H9 (cell line): Measurements from ENCODE around the gene CUEDC2. TPM values are rescaled to one million over a fixed set of nuclear protein-coding genes. Genes with fewer than 3 reads are reported as not detected.

Source experiments
- DNase-seq: peaks from one replicate; pipeline ENCODE4 v3.0.0-alpha.2; 2017
- H2AFZ ChIP-seq: one replicate; pipeline ENCODE4 v1.6.1; 2013; ENCODE audit warnings: mild to moderate bottlenecking, low read length, control low read depth, moderate library complexity
- H2AK5ac ChIP-seq: 2 replicates; pipeline ENCODE4 v1.6.1; 2013; ENCODE audit warnings: low read length, control low read depth, mixed read lengths; ENCODE audit not compliant: insufficient read length
- H2BK120ac ChIP-seq: one replicate; pipeline ENCODE4 v1.6.1; 2013; ENCODE audit warnings: low read depth, mild to moderate bottlenecking, low read length, control low read depth, inconsistent platforms; ENCODE audit not compliant: poor library complexity, severe bottlenecking
- H2BK12ac ChIP-seq: 2 replicates; pipeline ENCODE4 v1.6.1; 2013; ENCODE audit warnings: low read length, control low read depth, mixed read lengths, low read depth; ENCODE audit not compliant: insufficient read length
- H2BK15ac ChIP-seq: 2 replicates; pipeline ENCODE4 v1.6.1; 2013; ENCODE audit warnings: low read depth, low read length, control low read depth
- H2BK20ac ChIP-seq: one replicate; pipeline ENCODE4 v1.6.1; 2013; ENCODE audit warnings: low read depth, mild to moderate bottlenecking, low read length, control low read depth, inconsistent platforms; ENCODE audit not compliant: poor library complexity, severe bottlenecking
- H2BK5ac ChIP-seq: 2 replicates; pipeline ENCODE4 v1.6.1; 2013; ENCODE audit warnings: low read length, control low read depth, mixed read lengths; ENCODE audit not compliant: insufficient read length
- H3K14ac ChIP-seq: 2 replicates; pipeline ENCODE4 v1.6.1; 2013; ENCODE audit warnings: low read length, control low read depth; ENCODE audit not compliant: insufficient read depth
- H3K18ac ChIP-seq: 2 replicates; pipeline ENCODE4 v1.6.1; 2013; ENCODE audit warnings: low read depth, mild to moderate bottlenecking, mixed read lengths, low read length, control low read depth; ENCODE audit not compliant: insufficient read length
- H3K23ac ChIP-seq: 2 replicates; pipeline ENCODE4 v1.6.1; 2013; ENCODE audit warnings: low read length, control low read depth, mixed read lengths, low read depth; ENCODE audit not compliant: insufficient read length
- H3K23me2 ChIP-seq: 2 replicates; pipeline ENCODE4 v1.6.1; 2013; ENCODE audit warnings: low read depth, mild to moderate bottlenecking, mixed read lengths, low read length, control low read depth; ENCODE audit not compliant: insufficient read length, poor library complexity, severe bottlenecking
- H3K27ac ChIP-seq: 2 replicates; pipeline ENCODE4 v1.5.1; 2013; ENCODE audit warnings: low read length, control low read depth, mixed read lengths, low read depth; ENCODE audit not compliant: insufficient read length
- H3K27me3 ChIP-seq: 2 replicates; pipeline ENCODE4 v1.6.1; 2013; ENCODE audit warnings: low read length, control low read depth, inconsistent platforms; ENCODE audit not compliant: insufficient read depth
- H3K4ac ChIP-seq: 2 replicates; pipeline ENCODE4 v1.6.1; 2013; ENCODE audit warnings: low read depth, mild to moderate bottlenecking, control low read depth, inconsistent platforms, low read length, moderate library complexity
- H3K4me1 ChIP-seq: 2 replicates; pipeline ENCODE4 v1.6.1; 2013; ENCODE audit warnings: low read length, control low read depth, inconsistent platforms; ENCODE audit not compliant: insufficient read depth
- H3K4me2 ChIP-seq: 2 replicates; pipeline ENCODE4 v1.6.1; 2013; ENCODE audit warnings: low read length, control low read depth, mixed read lengths; ENCODE audit not compliant: insufficient read length, insufficient read depth
- H3K56ac ChIP-seq: 2 replicates; pipeline ENCODE4 v1.6.1; 2013; ENCODE audit warnings: low read depth, mild to moderate bottlenecking, mixed read lengths, low read length, control low read depth; ENCODE audit not compliant: insufficient read length
- H3K79me1 ChIP-seq: 2 replicates; pipeline ENCODE4 v1.6.1; 2013; ENCODE audit warnings: low read depth, mild to moderate bottlenecking, moderate library complexity, low read length, control low read depth, inconsistent platforms; ENCODE audit not compliant: insufficient read depth, poor library complexity, severe bottlenecking
- H3K79me2 ChIP-seq: 2 replicates; pipeline ENCODE4 v1.6.1; 2013; ENCODE audit warnings: low read length, control low read depth, inconsistent platforms; ENCODE audit not compliant: insufficient read depth
- H3K9ac ChIP-seq: 2 replicates; pipeline ENCODE4 v1.6.1; 2013; ENCODE audit warnings: low read length, control low read depth, mixed read lengths; ENCODE audit not compliant: insufficient read length; ENCODE audit errors: extremely low read depth
- H3K9me3 ChIP-seq: one replicate; pipeline ENCODE4 v1.6.1; 2013; ENCODE audit warnings: low read depth, low read length, inconsistent platforms; ENCODE audit not compliant: control insufficient read depth
- H3T11ph ChIP-seq: one replicate; pipeline ENCODE4 v1.6.1; 2013; ENCODE audit warnings: mild to moderate bottlenecking, low read length, control low read depth, inconsistent platforms
- H4K20me1 ChIP-seq: one replicate; pipeline ENCODE4 v1.6.1; 2013; ENCODE audit not compliant: control insufficient read depth, insufficient read length, insufficient read depth
- H4K5ac ChIP-seq: 2 replicates; pipeline ENCODE4 v1.6.1; 2013; ENCODE audit warnings: low read depth, mild to moderate bottlenecking, mixed read lengths, low read length, control low read depth; ENCODE audit not compliant: insufficient read length
- H4K8ac ChIP-seq: replicated peaks from 2 replicates; pipeline ENCODE4 v1.6.1; 2013; ENCODE audit warnings: low read length, control low read depth, mixed read lengths, low read depth; ENCODE audit not compliant: insufficient read length
- H4K91ac ChIP-seq: 2 replicates; pipeline ENCODE4 v1.6.1; 2013; ENCODE audit warnings: low read depth, mild to moderate bottlenecking, moderate library complexity, mixed read lengths, low read length, control low read depth; ENCODE audit not compliant: insufficient read length
- H3K27ac Mint-ChIP-seq, 3 experiments: 2 replicates in 2 of 3; 3 replicates in 1 of 3; pipeline ENCODE4 v1.8.0; 2020 to 2021; ENCODE audit warnings: mixed read lengths in 3 of 3, mild to moderate bottlenecking in 1 of 3, moderate library complexity in 1 of 3
- H3K27me3 Mint-ChIP-seq: 2 replicates; pipeline ENCODE4 v1.8.0; 2021; ENCODE audit warnings: low read depth, mild to moderate bottlenecking, moderate library complexity, mixed read lengths
- H3K36me3 Mint-ChIP-seq, 3 experiments: 2 replicates in 2 of 3; 3 replicates in 1 of 3; pipeline ENCODE4 v1.8.0; 2020 to 2021; ENCODE audit warnings: low read depth in 3 of 3, mixed read lengths in 3 of 3; ENCODE audit not compliant: insufficient read depth in 1 of 3
- H3K4me1 Mint-ChIP-seq, 2 experiments: 2 replicates each; pipeline ENCODE4 v1.8.0; 2020; ENCODE audit warnings: mixed read lengths in 2 of 2
- H3K4me3 Mint-ChIP-seq, 2 experiments: 2 replicates in 1 of 2; 3 replicates in 1 of 2; pipeline ENCODE4 v1.8.0; 2020 to 2021; ENCODE audit warnings: mild to moderate bottlenecking in 2 of 2, mixed read lengths in 2 of 2, moderate library complexity in 1 of 2
- H3K9me3 Mint-ChIP-seq, 2 experiments: 2 replicates in 1 of 2; 3 replicates in 1 of 2; pipeline ENCODE4 v1.8.0; 2020; ENCODE audit warnings: mild to moderate bottlenecking in 2 of 2, mixed read lengths in 2 of 2, moderate library complexity in 1 of 2
- CTCF ChIP-seq: fragments of 200-600 bp; sonication (generic); conservative IDR thresholded peaks from 3 replicates; pipeline ENCODE4 v1.8.0; 2021; ENCODE audit warnings: antibody characterized with exemption, mild to moderate bottlenecking
- WGBS: extraction: QIAGEN DNeasy Blood & Tissue Kit; methylation state at CpG from one replicate; pipeline ENCODE4 v1.1.7; 2013; ENCODE audit warnings: missing lambda C conversion rate, low lambda C conversion rate, mixed read lengths; ENCODE audit not compliant: insufficient read length; ENCODE audit errors: extremely low coverage; 5-methylcytosine and 5-hydroxymethylcytosine counted together
- total RNA-seq: library from RNA; stranded (reverse); gene quantifications from 2 replicates; pipeline ENCODE4 v1.2.1, GENCODE V29; 2021

CUEDC2 gene
- total RNA-seq, 1 experiment from 2014 or later = 41.2 TPM

- Histone ChIP-seq H2AK5ac (no peak overlapping the region), H4K91ac (no peak overlapping the region), H2BK120ac (no peak overlapping the region), H3K56ac (no peak overlapping the region), H3K23me2 (peaks cover 3% of the 10 kb centered on the region), H4K5ac (no peak overlapping the region), H2BK12ac (no peak overlapping the region), H2BK20ac (no peak overlapping the region), H2BK15ac (no peak overlapping the region), H4K20me1 (peaks cover 2% of the 10 kb centered on the region), H4K8ac (no peak overlapping the region), H2AFZ (no peak overlapping the region), H3K9me3 (no peaks in the 10 kb centered on the region), H3K18ac (no peak overlapping the region), H3K4me1 (peaks cover 3% of the 10 kb centered on the region; the same call in 1 of the 2 replicates), H3K9ac (no peak overlapping the region), H3K27ac (no peak overlapping the region), H3K4ac (no peak overlapping the region), H3K79me2 (no peaks in the 10 kb centered on the region), H3K14ac (no peak overlapping the region), H3K27me3 (peaks cover 27% of the 10 kb centered on the region; the same call in 1 of the 2 replicates), H3T11ph (no peak overlapping the region), H3K23ac (no peak overlapping the region), H3K79me1 (no peaks in the 10 kb centered on the region), H3K4me2 (peak overlapping the region; percentile 22), H2BK5ac (no peak overlapping the region)
- H3K27me3 Mint-ChIP-seq = peaks cover 86% of the 10 kb centered on the region
- peaks cover 0 to 4% of the 10 kb centered on the region in 2 experiments; a peak in 1 of 5 replicates for H3K9me3 Mint-ChIP-seq
- DNase-seq = no peak
- WGBS = no CpG with 5 or more reads among the region's 103 CpGs
- TF ChIP-seq CTCF = no peak
- H3K4me3 Mint-ChIP-seq = peak overlapping the region; percentile 47 to 75
- peaks cover 0 to 2% (median 2%) of the 10 kb centered on the region in 3 experiments; a peak in 2 of 7 replicates for H3K36me3 Mint-ChIP-seq
- H3K4me1 Mint-ChIP-seq = peaks cover 24 to 39% of the 10 kb centered on the region in 2 experiments
- no peak overlapping the region for H3K27ac Mint-ChIP-seq
Measured at GRCh38 chr10:102408728-102409603, 23.4 kb downstream of the CUEDC2 start.
